Duodenal mucosa (tissue), 2 donors: ENCODE data around the gene CD44.

Experiments
- H3K27ac ChIP-seq: one replicate; pipeline ENCODE4 v1.7.0; 2013; ENCODE audit warnings: low read depth, low read length
- H3K27me3 ChIP-seq, 2 donors: one replicate each; pipeline ENCODE4 v1.7.0; 2013; ENCODE audit warnings: low read length in 2 of 2, control low read depth in 1 of 2; ENCODE audit not compliant: insufficient read depth in 2 of 2, control insufficient read depth in 1 of 2
- H3K36me3 ChIP-seq, 2 donors: one replicate each; pipeline ENCODE4 v1.7.0; 2013; ENCODE audit warnings: low read length in 2 of 2, control low read depth in 1 of 2; ENCODE audit not compliant: insufficient read depth in 2 of 2, control insufficient read depth in 1 of 2
- H3K4me1 ChIP-seq, 2 donors: one replicate each; pipeline ENCODE4 v1.7.0; 2013; ENCODE audit warnings: low read length in 2 of 2, control low read depth in 1 of 2; ENCODE audit not compliant: insufficient read depth in 2 of 2, control insufficient read depth in 1 of 2
- H3K4me3 ChIP-seq, 2 donors: one replicate each; pipeline ENCODE4 v1.7.0; 2013; ENCODE audit warnings: low read length in 2 of 2, low read depth in 1 of 2
- H3K9ac ChIP-seq, 2 donors: one replicate each; pipeline ENCODE4 v1.7.0; 2013; ENCODE audit warnings: low read length in 2 of 2, low read depth in 1 of 2
- H3K9me3 ChIP-seq, 2 donors: one replicate each; pipeline ENCODE4 v1.7.0; 2013; ENCODE audit warnings: low read length in 2 of 2, control low read depth in 1 of 2; ENCODE audit not compliant: control insufficient read depth in 1 of 2

Gene CD44

DNA sequence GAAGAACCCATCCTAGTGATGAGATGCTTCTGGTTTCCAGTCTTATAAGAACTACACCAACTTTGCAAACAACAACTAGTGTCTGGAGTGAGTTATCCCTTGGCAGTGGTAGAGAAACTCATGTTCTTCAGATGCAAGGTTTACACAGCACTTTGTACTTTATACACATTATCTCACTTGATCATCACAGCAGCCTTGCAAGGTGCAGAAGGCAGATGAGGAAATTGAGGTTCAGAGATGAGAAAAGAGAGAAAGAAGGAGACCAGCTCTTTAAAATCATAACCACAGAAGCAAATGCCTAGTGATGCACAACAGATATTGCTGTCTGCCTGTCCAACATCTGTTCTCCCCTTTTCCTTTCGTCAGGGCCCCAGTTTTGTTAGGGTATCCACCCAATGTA, 16.7 kb upstream of the CD44 start:
- Histone ChIP-seq H3K27me3 (no peaks in the 10 kb centered on the region), H3K4me1 (peaks cover 0 to 3% of the 10 kb centered on the region in 2 donors), H3K9me3 (no peaks in the 10 kb centered on the region), H3K4me3 (no peak overlapping the region), H3K36me3 (no peaks in the 10 kb centered on the region), H3K27ac (no peak overlapping the region), H3K9ac (no peak overlapping the region)

DNA sequence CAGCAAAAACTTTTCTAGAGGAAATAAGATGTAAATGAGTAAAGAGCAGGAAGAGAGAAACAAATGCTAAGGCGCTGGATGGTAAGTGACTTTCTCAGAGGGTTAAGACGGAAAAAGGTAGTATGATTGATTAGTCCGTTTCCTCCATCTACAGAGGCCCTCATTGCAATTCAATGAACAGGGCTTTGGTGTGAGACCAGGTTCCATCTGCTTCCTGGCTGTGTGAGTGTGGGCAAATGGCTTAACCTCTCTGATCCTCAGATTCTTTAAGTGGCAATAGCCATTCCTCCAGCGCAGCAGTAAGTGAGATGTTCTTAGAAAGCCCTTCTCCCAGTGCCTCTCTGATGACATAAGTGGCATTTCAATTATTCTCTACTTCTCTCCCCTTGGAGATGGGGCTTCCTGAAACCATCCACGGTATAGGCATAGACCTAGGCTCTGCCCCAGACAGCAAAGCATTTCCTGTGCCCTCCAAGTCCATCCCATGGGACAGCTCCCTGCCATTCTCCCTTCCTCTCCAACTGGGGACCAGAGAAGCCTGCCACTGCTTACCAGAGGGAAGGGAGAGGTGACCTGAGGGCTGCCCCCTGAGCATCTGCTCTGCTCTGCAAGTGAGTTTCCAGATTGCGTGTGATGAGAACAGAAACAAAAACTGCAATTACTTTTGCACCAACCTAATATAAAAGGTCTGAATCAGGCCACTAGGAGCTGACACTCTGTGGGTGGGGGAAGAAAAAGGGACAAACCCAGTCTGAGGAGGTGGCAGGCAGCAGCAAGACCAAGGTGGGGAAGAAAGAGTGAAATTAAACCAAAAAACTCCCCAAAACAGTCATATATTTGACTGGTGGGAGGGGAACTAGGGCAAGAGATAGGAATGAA, 12.7 kb upstream of the CD44 start:
- H3K36me3 ChIP-seq: no peaks in the 10 kb centered on the region
- no peak overlapping the region for H3K4me3 ChIP-seq
- H3K4me1 ChIP-seq: peaks cover 0 to 3% of the 10 kb centered on the region in 2 donors
- no peak overlapping the region for H3K27ac ChIP-seq
- no peaks in the 10 kb centered on the region for H3K27me3 ChIP-seq
- no peak overlapping the region for H3K9ac ChIP-seq
- no peaks in the 10 kb centered on the region for H3K9me3 ChIP-seq

DNA sequence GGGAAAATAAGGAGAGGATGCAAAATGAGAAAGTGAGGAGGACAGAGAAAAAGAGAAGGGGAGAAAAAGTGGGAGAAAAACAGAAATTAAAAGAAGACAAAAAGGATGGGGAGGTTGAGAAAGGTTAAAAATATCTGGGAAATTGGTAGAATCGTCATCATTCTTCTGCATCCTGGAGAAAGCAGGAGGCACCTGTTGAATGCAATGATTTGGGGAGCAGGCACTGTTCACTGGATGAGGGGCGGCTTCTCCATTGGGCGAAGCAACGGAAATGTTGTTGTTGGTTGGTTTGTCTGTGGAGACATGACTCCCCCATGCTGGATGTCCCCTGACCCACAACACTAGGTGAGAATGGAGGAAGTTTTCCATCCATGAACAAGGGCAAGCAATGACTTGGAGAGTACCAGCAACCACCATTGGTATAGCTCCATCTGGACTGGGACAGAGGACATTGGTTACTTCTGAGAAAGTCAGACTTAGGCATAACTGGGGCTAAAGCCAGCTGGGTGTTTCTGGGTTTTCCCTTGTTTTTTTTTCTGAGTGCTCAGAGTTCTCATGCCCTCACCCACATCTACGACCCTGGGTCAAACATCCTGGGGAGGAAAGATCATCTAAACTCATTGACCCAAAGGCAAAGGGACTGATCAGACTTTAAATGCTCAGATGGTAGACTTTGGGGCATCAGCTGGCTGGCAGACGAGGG, 11.9 kb upstream of the CD44 start:
- Histone ChIP-seq H3K27me3 (no peaks in the 10 kb centered on the region), H3K27ac (no peak overlapping the region), H3K9me3 (no peaks in the 10 kb centered on the region), H3K4me1 (peaks cover 0 to 3% of the 10 kb centered on the region in 2 donors), H3K9ac (no peak overlapping the region), H3K36me3 (no peaks in the 10 kb centered on the region), H3K4me3 (no peak overlapping the region)

DNA sequence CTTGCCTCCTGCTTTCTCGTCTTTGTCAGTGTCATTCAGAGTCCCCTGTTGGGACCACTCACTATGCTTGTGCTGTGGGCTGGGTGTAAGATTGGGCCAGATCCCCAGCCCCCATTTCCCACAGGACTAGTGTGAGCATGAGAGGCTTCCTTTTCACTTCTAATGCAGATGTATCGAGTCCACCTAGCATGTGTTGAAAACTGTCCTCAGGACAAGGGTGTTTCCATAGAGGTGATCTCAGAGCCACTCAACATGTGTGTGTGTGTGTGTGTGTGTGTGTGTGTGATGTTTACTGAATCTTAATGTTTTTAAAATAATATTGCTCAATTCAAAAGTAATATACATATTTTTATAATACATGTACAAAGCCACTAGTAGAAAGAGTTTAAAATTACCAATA, 11.4 kb upstream of the CD44 start:
- Histone ChIP-seq H3K27ac (no peak overlapping the region), H3K4me1 (peaks cover 0 to under 1% of the 10 kb centered on the region in 2 donors)

DNA sequence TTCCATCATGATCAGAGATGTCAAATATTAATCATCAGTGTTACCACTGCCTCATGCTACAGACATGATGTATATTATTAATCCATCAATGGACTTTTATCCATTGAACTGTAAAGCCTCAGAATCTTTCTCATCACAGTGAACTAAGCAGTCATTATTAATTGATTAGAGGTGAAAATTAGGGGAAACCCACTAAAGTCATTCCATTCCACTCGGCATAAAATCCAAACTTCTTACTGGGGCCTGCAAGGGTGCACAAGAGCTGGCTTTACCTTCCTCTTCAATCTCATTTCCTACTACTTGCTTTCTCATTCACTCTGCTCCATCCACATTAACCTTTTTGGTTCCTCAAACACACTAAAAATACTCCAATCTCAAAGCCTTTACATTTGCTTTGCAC, 7.9 kb upstream of the CD44 start:
- Histone ChIP-seq H3K4me3 (no peak overlapping the region), H3K27me3 (no peaks in the 10 kb centered on the region), H3K4me1 (no peaks in the 10 kb centered on the region), H3K27ac (no peak overlapping the region), H3K9me3 (no peaks in the 10 kb centered on the region), H3K9ac (no peak overlapping the region), H3K36me3 (no peaks in the 10 kb centered on the region)

More for the DNA sequence above, 11.4 kb upstream of the CD44 start:
- no peaks in the 10 kb centered on the region for H3K36me3 ChIP-seq
- H3K27me3 ChIP-seq: no peaks in the 10 kb centered on the region
- H3K9ac ChIP-seq: no peak overlapping the region
- H3K4me3 ChIP-seq: no peak overlapping the region
- H3K9me3 ChIP-seq: no peaks in the 10 kb centered on the region

DNA sequence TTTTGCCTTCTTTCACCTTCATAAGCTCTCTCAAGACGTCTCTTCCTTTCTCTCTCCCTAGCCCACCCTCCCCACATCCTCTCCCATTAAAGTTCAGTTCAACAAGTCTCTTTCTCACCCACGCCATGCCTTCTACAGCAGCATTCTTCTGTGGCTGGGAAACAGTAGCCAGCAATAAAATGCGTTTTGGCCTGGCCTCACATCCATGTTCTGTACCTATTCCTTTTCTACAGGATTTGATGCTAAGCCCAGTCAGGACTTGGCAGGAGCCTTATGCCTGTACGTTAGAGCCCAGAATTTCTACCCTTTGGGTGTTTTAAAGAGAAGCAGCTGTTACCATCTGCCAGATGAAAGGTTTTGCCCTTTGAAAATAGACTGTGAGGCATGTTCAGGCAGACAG, 7.1 kb upstream of the CD44 start:
- no peaks in the 10 kb centered on the region for H3K27me3 ChIP-seq
- H3K9me3 ChIP-seq: no peaks in the 10 kb centered on the region
- H3K4me3 ChIP-seq: no peak overlapping the region
- no peaks in the 10 kb centered on the region for H3K4me1 ChIP-seq
- H3K27ac ChIP-seq: no peak overlapping the region
- no peaks in the 10 kb centered on the region for H3K36me3 ChIP-seq
- H3K9ac ChIP-seq: no peak overlapping the region

DNA sequence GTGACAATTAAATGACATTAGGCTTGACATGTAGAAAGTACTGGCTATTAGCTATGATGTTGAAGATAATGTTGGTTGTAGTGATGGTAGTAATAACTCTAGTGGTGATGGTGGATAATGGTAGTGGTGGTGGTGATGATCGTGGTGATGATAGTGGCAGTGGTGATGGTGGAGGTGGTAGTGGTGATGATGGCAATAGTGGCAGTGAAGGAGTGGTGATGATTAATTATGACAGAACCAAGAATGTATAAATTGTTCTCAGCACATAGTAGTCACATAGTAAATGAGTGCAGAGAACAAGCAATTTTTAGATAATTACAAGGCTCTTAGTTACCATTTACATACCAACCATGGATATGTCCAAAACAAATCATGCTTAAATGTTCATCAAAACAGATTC, 5.3 kb upstream of the CD44 start:
- Histone ChIP-seq H3K9me3 (no peaks in the 10 kb centered on the region), H3K27me3 (no peaks in the 10 kb centered on the region), H3K4me3 (no peak overlapping the region), H3K4me1 (peaks cover 7 to 14% of the 10 kb centered on the region in 2 donors), H3K27ac (no peak overlapping the region), H3K36me3 (no peaks in the 10 kb centered on the region), H3K9ac (no peak overlapping the region)

DNA sequence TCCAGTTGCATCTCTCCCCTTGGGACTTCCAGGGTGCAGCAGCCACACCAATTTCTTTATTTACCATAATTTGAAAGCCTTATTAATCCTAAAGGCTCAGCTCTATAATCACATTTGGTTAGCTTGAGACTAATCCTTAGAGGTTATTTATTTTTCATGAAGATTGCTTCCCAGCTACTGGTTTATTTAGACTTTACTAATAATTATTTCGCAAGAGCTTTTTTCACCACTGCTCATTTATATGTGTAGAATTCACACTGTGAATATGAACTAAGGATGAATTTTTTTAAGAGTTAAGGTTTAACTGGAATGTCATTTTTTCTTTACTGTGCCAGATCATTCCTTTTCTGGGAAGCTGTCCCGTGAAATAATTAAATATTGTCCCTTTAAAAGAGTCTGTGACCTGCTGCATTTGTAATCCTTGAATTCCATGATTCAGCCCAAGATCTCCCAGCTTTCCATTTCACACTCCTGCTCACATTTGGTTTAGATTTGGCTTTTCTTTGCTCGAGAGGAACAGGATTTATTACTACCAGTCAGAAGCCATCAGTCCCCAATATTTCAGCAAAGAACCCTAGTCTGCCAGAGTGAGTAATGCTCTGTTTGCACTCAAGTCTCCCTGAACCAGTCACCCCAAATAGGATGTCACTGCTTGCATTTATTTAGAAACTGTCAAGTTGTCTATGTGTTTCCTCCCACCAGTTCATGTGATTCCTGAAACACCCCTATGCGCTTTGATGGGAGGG, 4.4 kb upstream of the CD44 start:
- Histone ChIP-seq H3K9me3 (no peaks in the 10 kb centered on the region), H3K27ac (no peak overlapping the region), H3K9ac (no peak overlapping the region), H3K4me1 (peaks cover 9 to 15% of the 10 kb centered on the region in 2 donors), H3K27me3 (no peaks in the 10 kb centered on the region), H3K36me3 (no peaks in the 10 kb centered on the region), H3K4me3 (no peak overlapping the region)

DNA sequence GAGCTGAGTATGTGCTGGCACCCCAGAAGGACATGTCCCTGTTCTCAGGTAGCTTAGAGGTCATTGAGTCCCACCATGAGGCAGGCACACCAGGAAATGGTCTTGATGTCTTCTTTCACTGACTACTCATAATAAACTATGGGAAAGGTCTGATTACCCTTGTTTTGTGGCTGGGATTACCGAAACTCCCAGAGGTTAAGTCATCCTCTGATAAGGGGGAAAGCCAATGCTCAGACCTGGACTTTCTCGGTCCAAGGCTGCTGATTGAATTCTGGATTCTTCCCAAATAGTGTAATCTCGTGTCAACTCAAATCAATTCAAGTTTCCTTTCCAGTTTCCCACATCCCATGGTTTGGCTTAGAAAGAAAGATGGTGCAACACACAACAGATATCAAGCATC, 3.7 kb upstream of the CD44 start:
- Histone ChIP-seq H3K4me3 (no peak overlapping the region), H3K36me3 (no peaks in the 10 kb centered on the region), H3K9ac (no peak overlapping the region), H3K9me3 (no peaks in the 10 kb centered on the region), H3K4me1 (peaks cover 15 to 20% of the 10 kb centered on the region in 2 donors), H3K27me3 (no peaks in the 10 kb centered on the region), H3K27ac (no peak overlapping the region)

DNA sequence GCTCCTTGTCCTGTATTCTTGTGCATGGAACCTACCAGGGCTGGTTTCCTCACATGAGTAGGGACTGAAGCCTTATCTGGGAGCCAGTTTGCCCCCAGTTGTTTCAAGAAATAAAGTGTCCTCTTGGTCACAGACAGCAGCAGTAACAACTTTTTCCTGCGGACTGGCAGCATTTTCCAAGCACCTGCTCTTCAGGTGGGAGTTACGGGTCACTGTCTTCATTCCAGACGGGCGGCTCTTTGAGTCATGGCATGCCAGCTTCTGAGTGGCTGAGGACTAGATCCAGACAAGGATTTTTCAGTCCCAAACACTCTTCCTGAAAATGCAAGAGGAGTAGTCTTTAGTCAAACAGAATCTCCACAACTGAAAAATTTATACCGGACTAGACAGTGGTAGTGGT, 2.7 kb upstream of the CD44 start:
- H3K27me3 ChIP-seq: no peaks in the 10 kb centered on the region
- no peak overlapping the region for H3K9ac ChIP-seq
- no peaks in the 10 kb centered on the region for H3K36me3 ChIP-seq
- no peak overlapping the region for H3K27ac ChIP-seq
- H3K9me3 ChIP-seq: no peaks in the 10 kb centered on the region
- H3K4me3 ChIP-seq: no peak overlapping the region
- H3K4me1 ChIP-seq: peaks cover 24 to 26% of the 10 kb centered on the region in 2 donors
